Stomach (tissue), 4 donors: ENCODE measurements around the gene CTNNA3.

Experiments used
- EP300 ChIP-seq: sonication (generic); formaldehyde crosslinking; IDR thresholded peaks from one replicate; pipeline ENCODE4 v1.6.1; 2017; ENCODE audit warnings: antibody characterized with exemption
- POLR2A ChIP-seq, 4 donors: fragments of 450-650 bp; IDR thresholded peaks; one replicate each; pipeline ENCODE4 v1.6.1; 2016; ENCODE audit warnings: antibody characterized with exemption in 4 of 4, control low read depth in 2 of 4, mild to moderate bottlenecking in 1 of 4, moderate library complexity in 1 of 4
- POLR2AphosphoS5 ChIP-seq, 3 donors: sonication (generic); formaldehyde crosslinking; IDR thresholded peaks; one replicate each; pipeline ENCODE4 v1.6.1; 2016; ENCODE audit warnings: antibody characterized with exemption in 3 of 3
- TF ChIP-seq, protein P1 (sequence below), 7 experiments: fragments of 450-650 bp in 4 of 7; fragments of 200-600 bp in 3 of 7; sonication (generic) in 3 of 7; IDR thresholded peaks; one replicate each; pipeline ENCODE4 v1.5.1; 2016 to 2019; ENCODE audit warnings: antibody characterized with exemption in 7 of 7, control low read depth in 2 of 7, mild to moderate bottlenecking in 1 of 7

DNA sequence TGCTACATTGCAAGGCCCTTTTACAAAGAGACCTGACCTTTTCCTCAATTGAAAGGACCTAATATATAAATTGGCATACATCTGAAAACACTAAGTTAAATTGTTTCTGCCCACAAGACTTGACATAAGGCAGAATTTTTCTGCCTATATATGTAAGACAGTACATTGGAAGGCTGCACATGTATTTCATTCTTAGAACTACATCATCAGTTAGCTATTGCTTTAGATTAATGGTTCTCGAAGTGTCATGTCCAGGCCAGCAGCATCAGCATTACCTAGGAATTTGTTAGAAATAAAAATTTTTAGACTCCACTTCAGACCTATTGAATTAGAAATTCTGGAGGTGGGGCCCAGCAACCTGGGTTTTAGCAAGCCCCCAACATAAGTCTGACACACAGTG is 396.2 kb downstream of the CTNNA3 start:
- TF ChIP-seq POLR2A (IDR thresholded peaks at IDR 0.05), result no peak
- TF ChIP-seq, protein P1, sequence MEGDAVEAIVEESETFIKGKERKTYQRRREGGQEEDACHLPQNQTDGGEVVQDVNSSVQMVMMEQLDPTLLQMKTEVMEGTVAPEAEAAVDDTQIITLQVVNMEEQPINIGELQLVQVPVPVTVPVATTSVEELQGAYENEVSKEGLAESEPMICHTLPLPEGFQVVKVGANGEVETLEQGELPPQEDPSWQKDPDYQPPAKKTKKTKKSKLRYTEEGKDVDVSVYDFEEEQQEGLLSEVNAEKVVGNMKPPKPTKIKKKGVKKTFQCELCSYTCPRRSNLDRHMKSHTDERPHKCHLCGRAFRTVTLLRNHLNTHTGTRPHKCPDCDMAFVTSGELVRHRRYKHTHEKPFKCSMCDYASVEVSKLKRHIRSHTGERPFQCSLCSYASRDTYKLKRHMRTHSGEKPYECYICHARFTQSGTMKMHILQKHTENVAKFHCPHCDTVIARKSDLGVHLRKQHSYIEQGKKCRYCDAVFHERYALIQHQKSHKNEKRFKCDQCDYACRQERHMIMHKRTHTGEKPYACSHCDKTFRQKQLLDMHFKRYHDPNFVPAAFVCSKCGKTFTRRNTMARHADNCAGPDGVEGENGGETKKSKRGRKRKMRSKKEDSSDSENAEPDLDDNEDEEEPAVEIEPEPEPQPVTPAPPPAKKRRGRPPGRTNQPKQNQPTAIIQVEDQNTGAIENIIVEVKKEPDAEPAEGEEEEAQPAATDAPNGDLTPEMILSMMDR (IDR thresholded peaks at IDR 0.05), result no peak
- TF ChIP-seq POLR2AphosphoS5 (IDR thresholded peaks at IDR 0.05), result no peak
- no peak for TF ChIP-seq EP300
